Sigmoid colon (tissue), 7 donors: ENCODE data around the gene NDST3. TPM values are rescaled to one million over a fixed set of nuclear protein-coding genes. Genes with fewer than 3 reads are reported as not detected.

ENCODE experiments used
- DNase-seq: peaks from one replicate; pipeline ENCODE4 v3.0.0-alpha.2; 2019
- H3K27ac ChIP-seq, 4 donors: fragments of 200-600 bp; sonication (generic); one replicate each; pipeline ENCODE4 v1.5.1; 2016 to 2019; ENCODE audit warnings: mild to moderate bottlenecking in 1 of 4
- H3K27me3 ChIP-seq, 3 donors: fragments of 200-600 bp; sonication (generic); one replicate each; pipeline ENCODE4 v1.5.1; 2019; ENCODE audit warnings: mild to moderate bottlenecking in 1 of 3
- H3K36me3 ChIP-seq, 4 donors: fragments of 200-600 bp; sonication (generic); one replicate each; pipeline ENCODE4 v1.5.1; 2016 to 2019
- H3K4me1 ChIP-seq, 4 donors: fragments of 200-600 bp; sonication (generic); one replicate each; pipeline ENCODE4 v1.5.1; 2017 to 2019
- H3K4me3 ChIP-seq, 4 donors: fragments of 200-600 bp; sonication (generic); one replicate each; pipeline ENCODE4 v1.5.1; 2017 to 2019; ENCODE audit warnings: mild to moderate bottlenecking in 2 of 4, moderate library complexity in 1 of 4
- H3K9me3 ChIP-seq, 4 donors: fragments of 200-600 bp in 3 of 4; sonication (generic) in 3 of 4; one replicate each; pipeline versions ENCODE4 v1.5.1 to v1.6.1; 2013 to 2019
- EP300 ChIP-seq, 4 donors: sonication (generic); formaldehyde crosslinking; IDR thresholded peaks; one replicate each; pipeline ENCODE4 v1.6.1; 2017; ENCODE audit warnings: antibody characterized with exemption in 4 of 4
- POLR2A ChIP-seq, 2 donors: fragments of 450-650 bp; IDR thresholded peaks; one replicate each; pipeline ENCODE4 v1.6.1; 2016; ENCODE audit warnings: antibody characterized with exemption in 2 of 2, mild to moderate bottlenecking in 2 of 2, moderate library complexity in 2 of 2
- POLR2AphosphoS5 ChIP-seq, 4 donors: sonication (generic); formaldehyde crosslinking; IDR thresholded peaks; one replicate each; pipeline ENCODE4 v1.6.1; 2017; ENCODE audit warnings: antibody characterized with exemption in 4 of 4
- WGBS, 2 donors: extraction: QIAGEN DNeasy Blood & Tissue Kit; methylation state at CpG; one replicate each; pipeline ENCODE4 v1.1.7; 2013; 5-methylcytosine and 5-hydroxymethylcytosine counted together
- intact Hi-C: fragments of 100-400 bp; cut with DNase I; formaldehyde crosslinking; loops from one replicate; pipeline ENCODE4 v1.15.1; 2023
- polyA plus RNA-seq, 3 donors: library from polyadenylated mRNA; stranded (reverse); fragments of 200-250 nt; gene quantifications; one replicate each; pipeline ENCODE4 v1.2.3, GENCODE V29; 2013
- total RNA-seq, 4 donors: library from RNA; depleted of rRNA; stranded (reverse); fragments of >200 nt; gene quantifications; one replicate each; pipeline ENCODE4 v1.1.0, GENCODE V29; 2016
- TF ChIP-seq, protein P1 (sequence below), 4 experiments: fragments of 450-650 bp in 3 of 4; fragments of 200-600 bp in 1 of 4; IDR thresholded peaks; one replicate each; pipeline ENCODE4 v1.5.1; 2016 to 2019; ENCODE audit warnings: antibody characterized with exemption in 4 of 4, mild to moderate bottlenecking in 3 of 4, moderate library complexity in 2 of 4
- donor health status: healthy with polysubstance abuse.
- donor health status: Bipolar disorder and iron deficiency.
- donor health status: healthy.

Gene NDST3
- total and polyA plus RNA-seq, 7 donors = under 0.01 to 0.04 (median under 0.01) TPM; not detected in 4

GRCh38 chr4:118271788-118272187, 237.5 kb downstream of the NDST3 start:
- Histone ChIP-seq H3K27me3 (no peaks in the 10 kb centered on the region), H3K4me1 (no peaks in the 10 kb centered on the region), H3K4me3 (no peak overlapping the region), H3K36me3 (no peaks in the 10 kb centered on the region), H3K27ac (no peak overlapping the region), H3K9me3 (no peaks in the 10 kb centered on the region)
- 90 to 95% methylated on average over 2 of the region's 2 CpGs for WGBS, 2 donors
- DNase-seq = no peak
- intact Hi-C loops = no loop called here
- no peak for TF ChIP-seq POLR2AphosphoS5 (IDR thresholded peaks at IDR 0.05)
- TF ChIP-seq EP300 (IDR thresholded peaks at IDR 0.05) = no peak
- TF ChIP-seq, protein P1, sequence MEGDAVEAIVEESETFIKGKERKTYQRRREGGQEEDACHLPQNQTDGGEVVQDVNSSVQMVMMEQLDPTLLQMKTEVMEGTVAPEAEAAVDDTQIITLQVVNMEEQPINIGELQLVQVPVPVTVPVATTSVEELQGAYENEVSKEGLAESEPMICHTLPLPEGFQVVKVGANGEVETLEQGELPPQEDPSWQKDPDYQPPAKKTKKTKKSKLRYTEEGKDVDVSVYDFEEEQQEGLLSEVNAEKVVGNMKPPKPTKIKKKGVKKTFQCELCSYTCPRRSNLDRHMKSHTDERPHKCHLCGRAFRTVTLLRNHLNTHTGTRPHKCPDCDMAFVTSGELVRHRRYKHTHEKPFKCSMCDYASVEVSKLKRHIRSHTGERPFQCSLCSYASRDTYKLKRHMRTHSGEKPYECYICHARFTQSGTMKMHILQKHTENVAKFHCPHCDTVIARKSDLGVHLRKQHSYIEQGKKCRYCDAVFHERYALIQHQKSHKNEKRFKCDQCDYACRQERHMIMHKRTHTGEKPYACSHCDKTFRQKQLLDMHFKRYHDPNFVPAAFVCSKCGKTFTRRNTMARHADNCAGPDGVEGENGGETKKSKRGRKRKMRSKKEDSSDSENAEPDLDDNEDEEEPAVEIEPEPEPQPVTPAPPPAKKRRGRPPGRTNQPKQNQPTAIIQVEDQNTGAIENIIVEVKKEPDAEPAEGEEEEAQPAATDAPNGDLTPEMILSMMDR (IDR thresholded peaks at IDR 0.05) = no peak
- no peak for TF ChIP-seq POLR2A (IDR thresholded peaks at IDR 0.05)

GRCh38 chr4:118273642-118274041, 239.4 kb downstream of the NDST3 start:
- peaks cover 0 to 7% (median 2%) of the 10 kb centered on the region in 4 donors for H3K4me1 ChIP-seq
- WGBS, 2 donors = 84 to 92% methylated on average over 1 of the region's 1 CpG
- H3K4me3 ChIP-seq = no peak overlapping the region
- no peak overlapping the region for H3K27ac ChIP-seq
- H3K27me3 ChIP-seq = no peaks in the 10 kb centered on the region
- TF ChIP-seq, protein P1 (IDR thresholded peaks at IDR 0.05) = no peak
- TF ChIP-seq EP300 (IDR thresholded peaks at IDR 0.05) (no peak), POLR2AphosphoS5 (IDR thresholded peaks at IDR 0.05) (no peak), POLR2A (IDR thresholded peaks at IDR 0.05) (no peak)
- H3K9me3 ChIP-seq = no peaks in the 10 kb centered on the region
- no peak for DNase-seq
- intact Hi-C loops = no loop called here
- H3K36me3 ChIP-seq = no peaks in the 10 kb centered on the region

DNA sequence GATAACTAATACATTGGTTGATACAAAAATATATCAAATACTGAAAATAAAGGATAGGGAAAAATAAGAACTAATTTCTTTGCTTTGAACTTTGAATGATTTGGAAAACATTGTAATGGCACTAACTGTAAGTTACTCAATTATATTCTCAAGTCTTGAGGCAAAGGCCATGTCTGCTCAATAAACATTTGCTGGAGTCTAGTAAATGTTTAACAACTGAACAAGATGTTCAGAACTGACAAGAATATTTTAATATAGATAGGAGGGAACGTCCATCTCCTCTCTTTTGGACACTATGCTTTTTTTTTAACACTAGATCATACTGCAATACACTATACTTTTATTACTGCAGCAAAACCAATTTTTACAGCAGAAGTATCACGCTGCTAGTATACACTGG, 242.3 kb downstream of the NDST3 start:
- TF ChIP-seq POLR2AphosphoS5 (IDR thresholded peaks at IDR 0.05) = no peak
- TF ChIP-seq POLR2A (IDR thresholded peaks at IDR 0.05) = no peak
- TF ChIP-seq EP300 (IDR thresholded peaks at IDR 0.05) = no peak
- TF ChIP-seq, protein P1 (IDR thresholded peaks at IDR 0.05) = no peak
- no peaks in the 10 kb centered on the region for H3K36me3 ChIP-seq
- peaks cover 0 to 29% (median 18%) of the 10 kb centered on the region in 4 donors for H3K4me1 ChIP-seq
- intact Hi-C loops = loop anchor here (5.0 kb wide), 1 partner anchor 411 kb away; the partner anchor contains the start of gene METTL14
- no peak for DNase-seq
- 15 to 65% methylated on average over 2 of the region's 2 CpGs for WGBS, 2 donors
- H3K27ac ChIP-seq = no peak overlapping the region
- H3K27me3 ChIP-seq = no peaks in the 10 kb centered on the region
- no peak overlapping the region for H3K4me3 ChIP-seq
- H3K9me3 ChIP-seq = no peaks in the 10 kb centered on the region

DNA sequence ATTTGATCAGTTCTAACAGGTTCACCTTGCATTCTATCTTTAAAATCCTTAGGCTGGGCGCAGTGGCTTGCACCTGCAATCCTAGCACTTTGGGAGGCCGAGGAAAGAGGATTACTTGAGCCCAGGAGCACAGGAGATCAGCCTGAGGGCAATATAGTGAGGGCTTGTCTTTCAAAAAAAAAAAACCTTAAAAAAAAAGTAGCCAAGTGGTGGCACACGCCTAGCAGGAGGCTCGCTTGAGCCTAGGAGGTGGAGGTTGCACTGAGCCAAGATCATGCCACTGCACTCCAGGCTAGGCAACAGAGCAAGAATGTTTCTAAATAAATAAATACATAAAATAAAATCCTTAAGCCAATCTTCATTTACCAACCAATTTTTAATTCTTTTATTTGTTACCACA, 243.0 kb downstream of the NDST3 start:
- no peak for DNase-seq
- Histone ChIP-seq H3K36me3 (no peaks in the 10 kb centered on the region), H3K27me3 (no peaks in the 10 kb centered on the region), H3K27ac (no peak overlapping the region), H3K4me3 (no peak overlapping the region), H3K9me3 (no peaks in the 10 kb centered on the region), H3K4me1 (peaks cover 0 to 29% (median 18%) of the 10 kb centered on the region in 4 donors)
- WGBS, 2 donors = 30 to 73% methylated on average over 4 of the region's 4 CpGs
- TF ChIP-seq EP300 (IDR thresholded peaks at IDR 0.05) (no peak), POLR2A (IDR thresholded peaks at IDR 0.05) (no peak), POLR2AphosphoS5 (IDR thresholded peaks at IDR 0.05) (no peak)
- TF ChIP-seq, protein P1 (IDR thresholded peaks at IDR 0.05) = no peak
- intact Hi-C loops = loop anchor here (5.0 kb wide), 1 partner anchor 410 kb away; the partner anchor contains the start of gene METTL14
